ENCODE measurements around the gene MED27. TPM values are rescaled to one million over a fixed set of nuclear protein-coding genes. Genes with fewer than 3 reads are reported as not detected.

Gene MED27
- total and polyA plus RNA-seq, 2 experiments from 2014 or later: 17.2 to 32.1 TPM

GRCh38 chr9:131851414-131851813 is 228.3 kb downstream of the MED27 start:
- Histone ChIP-seq H2AFZ (no peak overlapping the region), H3K4me2 (no peak overlapping the region), H3K27ac (no peak overlapping the region), H3K27me3 (no peaks in the 10 kb centered on the region), H3K36me3 (replicated peaks; ENCODE audit: insufficient read depth, low read depth) (no peaks in the 10 kb centered on the region), H3K9me2 (replicated peaks; ENCODE audit: insufficient read depth) (no peaks in the 10 kb centered on the region), H3K79me2 (no peaks in the 10 kb centered on the region), H3K9me3 (ENCODE audit: low read depth) (no peaks in the 10 kb centered on the region), H4K20me1 (ENCODE audit: insufficient read depth, poor library complexity, severe bottlenecking) (no peaks in the 10 kb centered on the region), H3K4me3 (no peak overlapping the region), H3K4me1 (ENCODE audit: insufficient read depth) (no peaks in the 10 kb centered on the region)
- TF ChIP-seq CTCF (IDR thresholded peaks at IDR 0.05; ENCODE audit: poor library complexity): no peak
- TF ChIP-seq EZH2 (IDR thresholded peaks at IDR 0.05; ENCODE audit: borderline replicate concordance): no peak
- TF ChIP-seq EZH2phosphoT487 (IDR thresholded peaks at IDR 0.05; ENCODE audit: low read depth, severe bottlenecking, unreplicated experiment): no peak
- 64% methylated on average over 7 of the region's 7 CpGs for whole genome bisulfite sequencing (ENCODE audit: low lambda C conversion rate, missing lambda C conversion rate)
- no peak for DNase-seq (ENCODE audit: low spot score)

DNA sequence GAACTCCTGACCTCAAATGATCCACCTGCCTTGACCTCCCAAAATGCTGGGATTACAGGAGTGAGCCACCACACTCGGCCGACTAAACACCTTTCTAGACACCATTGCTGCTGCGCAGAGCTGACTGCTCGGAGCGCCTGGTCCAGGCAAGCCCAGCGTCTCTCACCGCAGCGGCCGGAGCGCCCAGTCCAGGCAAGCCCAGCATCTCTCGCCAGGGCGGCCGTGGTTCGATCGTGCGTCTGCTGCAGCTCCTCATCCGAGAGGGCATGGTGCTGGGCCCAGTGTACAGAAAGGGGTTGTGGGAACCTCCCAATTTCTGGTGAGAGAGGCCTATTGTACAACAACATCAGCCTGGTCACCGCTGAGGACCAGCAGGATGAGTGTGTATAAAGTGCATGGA is 230.3 kb downstream of the MED27 start:
- WGBS (ENCODE audit: low lambda C conversion rate, missing lambda C conversion rate): 96% methylated on average over 18 of the region's 18 CpGs
- no peaks in the 10 kb centered on the region for H3K9me3 ChIP-seq (ENCODE audit: low read depth)

GRCh38 chr9:131848570-131849160 is 231.0 kb downstream of the MED27 start:
- H3K4me3 ChIP-seq: no peak overlapping the region
- no peak for DNase-seq (ENCODE audit: low spot score)
- WGBS (ENCODE audit: low lambda C conversion rate, missing lambda C conversion rate): 87% methylated on average over 33 of the region's 35 CpGs
- H3K27me3 ChIP-seq: no peaks in the 10 kb centered on the region
- TF ChIP-seq EZH2phosphoT487 (IDR thresholded peaks at IDR 0.05; ENCODE audit: low read depth, severe bottlenecking, unreplicated experiment) (no peak), EZH2 (IDR thresholded peaks at IDR 0.05; ENCODE audit: borderline replicate concordance) (no peak), CTCF (IDR thresholded peaks at IDR 0.05; ENCODE audit: poor library complexity) (no peak)
- H3K36me3 ChIP-seq (replicated peaks; ENCODE audit: insufficient read depth, low read depth): no peaks in the 10 kb centered on the region
- H4K20me1 ChIP-seq (ENCODE audit: insufficient read depth, poor library complexity, severe bottlenecking): no peaks in the 10 kb centered on the region
- H2AFZ ChIP-seq: no peak overlapping the region
- no peaks in the 10 kb centered on the region for H3K9me2 ChIP-seq (replicated peaks; ENCODE audit: insufficient read depth)
- H3K79me2 ChIP-seq: no peaks in the 10 kb centered on the region
- H3K9me3 ChIP-seq (ENCODE audit: low read depth): no peaks in the 10 kb centered on the region
- no peak overlapping the region for H3K4me2 ChIP-seq
- no peaks in the 10 kb centered on the region for H3K4me1 ChIP-seq (ENCODE audit: insufficient read depth)
- H3K27ac ChIP-seq: no peak overlapping the region

More for the DNA sequence above, 230.3 kb downstream of the MED27 start:
- H4K20me1 ChIP-seq (ENCODE audit: insufficient read depth, poor library complexity, severe bottlenecking): no peaks in the 10 kb centered on the region
- H3K36me3 ChIP-seq (replicated peaks; ENCODE audit: insufficient read depth, low read depth): no peaks in the 10 kb centered on the region
- DNase-seq (ENCODE audit: low spot score): no peak
- no peaks in the 10 kb centered on the region for H3K79me2 ChIP-seq
- no peak overlapping the region for H3K4me3 ChIP-seq
- no peaks in the 10 kb centered on the region for H3K4me1 ChIP-seq (ENCODE audit: insufficient read depth)
- no peaks in the 10 kb centered on the region for H3K27me3 ChIP-seq
- no peaks in the 10 kb centered on the region for H3K9me2 ChIP-seq (replicated peaks; ENCODE audit: insufficient read depth)
- TF ChIP-seq EZH2phosphoT487 (IDR thresholded peaks at IDR 0.05; ENCODE audit: low read depth, severe bottlenecking, unreplicated experiment) (no peak), EZH2 (IDR thresholded peaks at IDR 0.05; ENCODE audit: borderline replicate concordance) (no peak), CTCF (IDR thresholded peaks at IDR 0.05; ENCODE audit: poor library complexity) (no peak)
- H3K27ac ChIP-seq: no peak overlapping the region
- no peak overlapping the region for H2AFZ ChIP-seq
- H3K4me2 ChIP-seq: no peak overlapping the region

All from hepatocyte (in vitro differentiated cells).